ENCODE measurements around the gene TSC22D2.

DNA sequence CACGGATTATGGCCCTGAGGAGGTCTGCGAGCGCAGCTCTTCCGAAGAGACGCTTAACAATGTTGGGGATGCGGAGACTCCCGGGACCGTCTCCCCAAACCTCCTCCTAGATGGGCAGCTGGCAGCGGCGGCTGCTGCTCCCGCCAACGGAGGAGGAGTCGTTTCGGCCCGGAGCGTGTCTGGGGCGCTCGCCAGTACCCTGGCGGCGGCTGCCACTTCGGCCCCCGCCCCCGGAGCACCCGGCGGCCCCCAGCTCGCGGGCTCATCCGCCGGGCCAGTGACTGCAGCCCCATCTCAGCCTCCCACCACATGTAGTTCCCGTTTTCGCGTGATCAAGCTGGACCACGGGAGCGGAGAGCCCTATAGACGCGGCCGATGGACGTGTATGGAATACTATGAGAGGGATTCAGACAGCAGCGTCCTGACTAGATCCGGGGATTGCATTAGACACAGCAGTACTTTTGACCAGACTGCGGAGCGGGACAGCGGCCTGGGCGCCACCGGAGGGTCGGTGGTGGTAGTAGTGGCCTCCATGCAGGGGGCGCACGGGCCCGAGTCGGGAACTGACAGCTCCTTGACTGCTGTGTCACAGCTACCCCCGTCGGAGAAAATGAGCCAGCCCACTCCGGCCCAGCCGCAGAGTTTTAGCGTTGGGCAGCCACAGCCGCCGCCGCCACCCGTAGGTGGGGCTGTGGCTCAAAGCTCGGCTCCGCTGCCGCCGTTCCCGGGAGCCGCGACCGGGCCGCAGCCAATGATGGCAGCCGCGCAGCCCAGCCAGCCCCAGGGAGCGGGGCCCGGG is 1.6 kb downstream of the TSC22D2 start:
- TF ChIP-seq, protein P1, sequence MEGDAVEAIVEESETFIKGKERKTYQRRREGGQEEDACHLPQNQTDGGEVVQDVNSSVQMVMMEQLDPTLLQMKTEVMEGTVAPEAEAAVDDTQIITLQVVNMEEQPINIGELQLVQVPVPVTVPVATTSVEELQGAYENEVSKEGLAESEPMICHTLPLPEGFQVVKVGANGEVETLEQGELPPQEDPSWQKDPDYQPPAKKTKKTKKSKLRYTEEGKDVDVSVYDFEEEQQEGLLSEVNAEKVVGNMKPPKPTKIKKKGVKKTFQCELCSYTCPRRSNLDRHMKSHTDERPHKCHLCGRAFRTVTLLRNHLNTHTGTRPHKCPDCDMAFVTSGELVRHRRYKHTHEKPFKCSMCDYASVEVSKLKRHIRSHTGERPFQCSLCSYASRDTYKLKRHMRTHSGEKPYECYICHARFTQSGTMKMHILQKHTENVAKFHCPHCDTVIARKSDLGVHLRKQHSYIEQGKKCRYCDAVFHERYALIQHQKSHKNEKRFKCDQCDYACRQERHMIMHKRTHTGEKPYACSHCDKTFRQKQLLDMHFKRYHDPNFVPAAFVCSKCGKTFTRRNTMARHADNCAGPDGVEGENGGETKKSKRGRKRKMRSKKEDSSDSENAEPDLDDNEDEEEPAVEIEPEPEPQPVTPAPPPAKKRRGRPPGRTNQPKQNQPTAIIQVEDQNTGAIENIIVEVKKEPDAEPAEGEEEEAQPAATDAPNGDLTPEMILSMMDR (conservative IDR thresholded peaks at IDR 0.05) = peak; percentile 81
- TF ChIP-seq ZFX (IDR thresholded peaks at IDR 0.05) = no peak; the same call in 1 of the 2 replicates
